ENCODE results near the gene TPCN1.

The TPCN1 gene

DNA sequence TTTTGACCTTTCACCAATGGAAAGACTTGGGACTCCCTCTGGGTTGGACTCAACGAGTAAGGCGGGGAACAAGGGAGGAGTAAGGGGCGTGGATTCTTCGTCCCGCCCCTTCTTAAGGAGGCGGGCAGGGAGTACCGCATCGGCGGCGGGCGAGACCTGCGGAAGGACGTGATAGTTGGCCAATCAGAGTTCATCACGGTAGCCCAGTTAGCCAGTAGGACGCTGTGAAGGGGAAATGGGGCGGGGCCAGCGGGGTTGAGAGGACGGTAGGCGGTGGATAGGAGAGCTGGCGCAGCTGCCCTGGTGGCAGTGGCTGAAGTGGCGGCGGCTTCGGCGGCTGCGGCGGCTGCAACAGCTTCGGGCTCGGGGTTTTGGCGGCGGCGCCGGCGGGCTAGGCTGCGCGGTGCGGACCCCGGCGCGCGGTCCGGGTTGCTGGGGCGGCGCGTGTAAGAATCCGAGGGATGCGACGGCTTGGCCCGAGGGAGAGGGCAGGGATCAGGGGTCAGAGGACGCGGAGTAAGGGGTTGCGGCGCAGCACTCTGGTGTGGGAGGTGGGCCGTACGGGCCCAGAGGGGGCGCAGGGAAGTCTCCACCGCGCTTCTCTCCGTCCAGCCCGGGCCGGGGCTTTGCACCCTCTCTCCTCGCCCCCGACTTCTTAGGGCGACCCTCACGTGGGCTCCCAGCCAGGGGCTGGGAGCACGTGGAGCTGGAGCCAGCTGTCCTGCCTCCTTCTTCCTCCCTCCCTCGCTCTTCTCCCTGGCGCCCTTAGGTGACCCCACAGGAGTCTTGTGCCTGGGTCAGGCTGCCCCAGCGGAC, at the start of gene TPCN1:
Gene TPCN1, plus strand, starts transcription at position 284 of the 816 bp plus-strand sequence. CDS start 5,389 bp downstream, outside the sequence.
- FAIRE-seq: peak; percentile 94

- FAIRE-seq: no peak
These were observed 49.7 kb upstream of the TPCN1 start for GRCh38 chr12:113171543-113171942.

- FAIRE-seq: no peak
These were observed 49.1 kb upstream of the TPCN1 start for GRCh38 chr12:113172185-113172584.

DNA sequence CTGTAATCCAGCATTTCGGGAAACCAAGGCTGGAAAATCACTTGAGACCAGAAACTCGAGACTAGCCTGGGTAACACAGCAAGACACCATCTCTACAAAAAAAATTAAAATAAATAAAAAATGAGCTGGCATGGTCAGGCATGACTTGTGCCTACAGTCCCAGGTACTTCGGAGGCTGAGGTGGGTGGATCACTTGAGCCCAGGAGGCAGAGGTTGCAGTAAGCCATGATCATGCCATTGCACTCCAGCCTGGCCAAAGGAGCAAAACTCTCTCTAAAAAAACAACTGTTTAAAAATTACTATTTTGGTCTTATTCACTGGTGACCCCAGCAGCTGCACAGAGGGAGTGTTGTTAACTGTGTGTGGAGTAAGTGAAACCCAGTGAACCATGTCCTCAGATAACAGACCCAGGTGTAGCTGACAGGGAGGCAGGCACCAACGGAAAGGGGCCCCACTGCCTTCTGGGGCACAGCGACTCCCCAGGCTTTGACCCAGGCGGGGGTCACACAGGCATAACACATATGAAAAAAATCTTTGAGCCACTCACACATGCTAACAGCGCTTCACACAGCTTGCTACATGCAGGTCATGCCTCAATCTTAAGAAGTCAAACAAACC, 48.1 kb upstream of the TPCN1 start:
- no peak for FAIRE-seq

- no peak for FAIRE-seq
These were observed 46.5 kb upstream of the TPCN1 start for GRCh38 chr12:113174461-113175384.

GRCh38 chr12:113179023-113179422, 42.2 kb upstream of the TPCN1 start:
- no peak for FAIRE-seq

GRCh38 chr12:113180333-113180732, 40.9 kb upstream of the TPCN1 start:
- no peak for FAIRE-seq

DNA sequence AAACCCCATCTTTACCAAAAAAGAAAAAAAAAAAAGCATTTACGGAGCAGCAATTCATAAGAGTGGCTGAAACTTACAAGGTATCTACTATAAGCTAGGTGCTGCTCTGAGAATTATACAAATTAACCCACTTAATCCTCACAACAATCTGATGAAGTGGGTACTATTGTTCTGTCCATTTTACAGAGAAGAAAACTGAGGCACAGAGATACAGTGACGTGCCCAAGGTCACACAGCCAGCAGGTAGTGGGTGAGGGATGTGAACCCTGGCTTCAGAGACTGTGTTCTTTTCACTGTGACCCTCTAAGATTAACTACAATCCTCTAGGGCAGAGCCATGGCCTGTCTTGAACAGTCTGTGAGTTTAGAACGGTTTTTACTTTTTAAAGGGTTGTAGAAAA, 39.3 kb upstream of the TPCN1 start:
- no peak for FAIRE-seq

- FAIRE-seq: no peak
These were observed 38.2 kb upstream of the TPCN1 start for GRCh38 chr12:113183030-113183589.

DNA sequence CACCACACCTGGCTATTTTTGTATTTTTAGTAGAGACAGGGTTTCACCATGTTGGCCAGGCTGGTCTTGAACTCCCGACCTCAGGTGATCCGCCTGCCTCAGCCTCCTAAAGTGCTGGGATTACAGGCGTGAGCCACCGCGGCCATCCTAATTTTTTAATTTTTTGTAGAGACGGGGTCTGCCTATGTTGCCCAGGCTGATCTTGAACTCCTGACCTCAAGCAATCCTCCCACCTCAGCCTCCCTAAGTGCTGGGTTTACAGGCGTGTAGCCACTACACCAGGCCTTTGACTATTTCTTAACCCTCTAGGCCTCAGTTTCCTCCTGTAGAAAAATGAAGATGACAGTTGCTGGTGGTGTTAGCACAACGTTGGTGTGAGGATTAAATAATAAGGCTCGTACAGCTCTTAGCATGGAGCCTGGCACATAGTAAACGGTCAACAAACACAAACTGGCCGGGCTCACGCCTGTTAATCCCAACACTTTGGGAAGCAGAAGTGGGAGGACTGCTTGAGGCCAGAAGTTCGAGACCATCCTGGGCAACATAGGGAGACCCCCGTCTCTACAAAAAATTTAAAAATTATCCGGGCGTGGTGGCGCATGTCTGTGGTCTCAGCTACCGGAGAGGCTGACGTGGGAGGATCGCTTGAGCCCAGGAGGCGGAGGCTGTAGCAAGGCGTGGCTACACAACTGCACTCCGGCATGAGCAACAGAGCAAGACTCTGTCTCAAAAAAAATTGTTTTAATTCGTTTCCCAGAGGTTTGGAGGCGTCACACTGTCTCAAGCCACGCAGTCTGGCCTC, 37.0 kb upstream of the TPCN1 start:
- FAIRE-seq: no peak

- no peak for FAIRE-seq
These were observed 36.4 kb upstream of the TPCN1 start for GRCh38 chr12:113184900-113185179.

GRCh38 chr12:113185180-113186032, 35.9 kb upstream of the TPCN1 start, which contains the start of the genes DDX54 and RITA1:
Gene DDX54, minus strand, starts transcription at chr12:113185478. Its CDS starts 27 bp downstream, at chr12:113185451.
Gene RITA1, plus strand, starts transcription at chr12:113185721. Its CDS starts 1,026 bp downstream, at chr12:113186747.
- FAIRE-seq: no peak

DNA sequence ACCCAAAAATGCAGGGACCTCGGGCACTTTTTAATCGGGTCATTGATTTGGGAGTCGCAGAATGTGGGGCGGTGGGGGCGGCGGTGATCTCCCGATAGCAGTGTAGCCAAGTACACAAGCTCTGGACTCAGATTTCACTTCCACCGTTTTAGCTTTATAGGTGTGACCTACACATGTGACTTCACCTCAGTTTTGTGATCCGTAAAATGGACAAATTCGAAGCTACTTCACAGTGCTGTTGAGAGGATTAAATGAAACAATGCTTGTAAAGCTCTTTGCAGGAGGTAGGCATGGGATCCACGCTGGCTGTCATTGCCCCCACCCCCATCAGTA, 35.3 kb upstream of the TPCN1 start:
- no peak for FAIRE-seq

- no peak for FAIRE-seq
These were observed 34.5 kb upstream of the TPCN1 start for GRCh38 chr12:113186666-113187325.

GRCh38 chr12:113189361-113189760, 31.9 kb upstream of the TPCN1 start:
- FAIRE-seq: no peak

GRCh38 chr12:113190761-113191160, 30.5 kb upstream of the TPCN1 start:
- no peak for FAIRE-seq

- FAIRE-seq: no peak
These were observed 30.0 kb upstream of the TPCN1 start for GRCh38 chr12:113191227-113191626.

DNA sequence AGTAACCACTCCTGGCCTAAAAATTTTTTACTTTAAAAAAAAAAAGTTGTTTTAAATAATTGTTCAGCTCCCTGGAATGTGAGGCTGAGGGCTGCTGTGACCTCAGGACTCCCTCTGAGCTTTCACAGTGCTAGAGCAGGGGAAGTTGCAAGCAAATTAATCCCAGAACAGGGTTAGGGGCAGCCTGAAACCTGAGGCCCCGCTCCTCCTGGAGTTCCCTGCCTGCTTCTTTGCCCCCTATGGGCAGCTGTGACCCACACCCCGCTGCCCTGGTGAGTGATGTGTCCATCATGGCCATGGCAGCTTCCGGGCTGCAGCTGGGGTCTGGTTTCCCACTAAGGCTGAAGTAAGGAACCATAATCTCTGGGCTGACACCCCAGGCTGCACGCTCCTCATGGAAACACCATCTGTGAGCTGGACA, 26.3 kb upstream of the TPCN1 start:
- no peak for FAIRE-seq

DNA sequence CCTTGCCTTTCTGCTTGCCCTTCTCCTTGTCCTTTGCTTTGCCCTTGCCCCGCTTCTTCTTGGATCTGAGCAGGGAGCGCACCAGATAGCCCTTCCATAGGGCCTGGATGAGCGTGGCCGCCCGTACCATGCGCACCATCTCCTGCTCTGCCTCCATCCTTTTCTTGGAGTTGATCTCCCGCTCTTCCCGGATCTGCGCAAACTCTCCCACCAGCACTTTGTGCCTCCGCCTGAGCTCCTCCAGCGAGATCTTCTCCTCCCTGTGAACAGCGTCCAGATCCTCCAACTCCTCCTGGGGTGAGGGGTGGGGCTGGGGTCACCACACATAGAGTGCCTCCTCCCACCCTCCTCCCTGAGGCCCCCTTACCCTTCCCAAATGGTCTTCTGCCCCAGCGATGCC, 25.7 kb upstream of the TPCN1 start:
- FAIRE-seq: no peak

GRCh38 chr12:113196582-113196981, 24.7 kb upstream of the TPCN1 start:
- FAIRE-seq: no peak

- no peak for FAIRE-seq
These were observed 24.3 kb upstream of the TPCN1 start for GRCh38 chr12:113196990-113197389.

All from colon (tissue), 2 donors.